Activated CD8-positive, alpha-beta T cell treated with anti-CD3 and anti-CD28 coated beads, Interleukin-2, amount 10 ng/mL, durations not matched to agents 7 days and 5 days (primary cell): ENCODE measurements around the gene C2. TPM values are rescaled to one million over a fixed set of nuclear protein-coding genes. Genes with fewer than 3 reads are reported as not detected.
A peak's percentile ranks its signal among the peaks of the same experiment; 100 is the strongest.
"Not testable (repeated sequence)": the region's sequence is repeated elsewhere in the genome, so short reads cannot be mapped to it uniquely, and the experiment has no call there.

ENCODE experiments used
- ATAC-seq: fragments of 150-1000 bp; cut with Tn5 transposase; one replicate; pipeline ENCODE4 v1.10.0; 2021; ENCODE audit warnings: moderate library complexity
- CTCF ChIA-PET: fragments of 350-600 bp; sonication (Branson Sonifier 250); formaldehyde crosslinking; loops from one replicate; lab custom pipeline; 2021; ENCODE audit warnings: antibody characterized with exemption; lab: Charles Lee
- POLR2A ChIA-PET: fragments of 350-600 bp; sonication (Branson Sonifier 250); formaldehyde crosslinking; loops from one replicate; lab custom pipeline; 2021; ENCODE audit warnings: antibody characterized with exemption; lab: Charles Lee
- DNase-seq: peaks from one replicate; pipeline ENCODE4 v3.0.0-alpha.2; 2020
- H3K27ac Mint-ChIP-seq: one replicate; pipeline ENCODE4 v1.8.0; 2021; ENCODE audit warnings: mild to moderate bottlenecking, mixed read lengths
- H3K27me3 Mint-ChIP-seq: one replicate; pipeline ENCODE4 v1.8.0; 2021; ENCODE audit warnings: low read depth, mixed read lengths
- H3K36me3 Mint-ChIP-seq: one replicate; pipeline ENCODE4 v1.8.0; 2021; ENCODE audit warnings: low read depth, mixed read lengths
- H3K4me1 Mint-ChIP-seq: one replicate; pipeline ENCODE4 v1.8.0; 2021; ENCODE audit warnings: low read depth, mixed read lengths
- H3K4me3 Mint-ChIP-seq: one replicate; pipeline ENCODE4 v1.8.0; 2021; ENCODE audit warnings: mild to moderate bottlenecking, mixed read lengths
- H3K9me3 Mint-ChIP-seq: one replicate; pipeline ENCODE4 v1.8.0; 2022; ENCODE audit warnings: mixed read lengths; ENCODE audit not compliant: insufficient read depth
- total RNA-seq, 2 experiments: library from RNA; stranded (reverse); gene quantifications; one replicate each; pipeline ENCODE4 v1.2.3, GENCODE V29; 2021

C2 gene
- total RNA-seq, 2 experiments from 2014 or later: 0.26 to 0.87 TPM

- H3K4me1 Mint-ChIP-seq, CTCF ChIA-PET, H3K9me3 Mint-ChIP-seq, DNase-seq, H3K4me3 Mint-ChIP-seq, ATAC-seq, H3K27me3 Mint-ChIP-seq, H3K36me3 Mint-ChIP-seq, POLR2A ChIA-PET, H3K27ac Mint-ChIP-seq: not testable (repeated sequence)
Observed at GRCh38 chr6:31932137-31932536, 4.6 kb downstream of the C2 start.

DNA sequence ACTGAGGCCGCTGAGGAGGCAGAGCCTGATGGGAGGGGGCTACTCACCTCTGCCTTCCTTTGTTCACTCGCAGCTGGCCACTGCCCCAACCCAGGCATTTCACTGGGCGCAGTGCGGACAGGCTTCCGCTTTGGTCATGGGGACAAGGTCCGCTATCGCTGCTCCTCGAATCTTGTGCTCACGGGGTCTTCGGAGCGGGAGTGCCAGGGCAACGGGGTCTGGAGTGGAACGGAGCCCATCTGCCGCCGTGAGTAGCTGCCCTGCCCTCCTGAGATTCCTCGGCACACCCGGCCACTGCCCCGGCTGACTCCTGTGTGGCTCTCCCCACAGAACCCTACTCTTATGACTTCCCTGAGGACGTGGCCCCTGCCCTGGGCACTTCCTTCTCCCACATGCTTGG lies 6.0 kb downstream of the C2 start:
- no peak overlapping the region for H3K4me3 Mint-ChIP-seq
- H3K27me3 Mint-ChIP-seq: no peaks in the 10 kb centered on the region
- no peak overlapping the region for H3K27ac Mint-ChIP-seq
- H3K4me1 Mint-ChIP-seq: no peaks in the 10 kb centered on the region
- no peaks in the 10 kb centered on the region for H3K9me3 Mint-ChIP-seq
- ATAC-seq (no peak), DNase-seq (no peak)
- CTCF ChIA-PET: no interaction called here
- no peaks in the 10 kb centered on the region for H3K36me3 Mint-ChIP-seq
- POLR2A ChIA-PET: no interaction called here

DNA sequence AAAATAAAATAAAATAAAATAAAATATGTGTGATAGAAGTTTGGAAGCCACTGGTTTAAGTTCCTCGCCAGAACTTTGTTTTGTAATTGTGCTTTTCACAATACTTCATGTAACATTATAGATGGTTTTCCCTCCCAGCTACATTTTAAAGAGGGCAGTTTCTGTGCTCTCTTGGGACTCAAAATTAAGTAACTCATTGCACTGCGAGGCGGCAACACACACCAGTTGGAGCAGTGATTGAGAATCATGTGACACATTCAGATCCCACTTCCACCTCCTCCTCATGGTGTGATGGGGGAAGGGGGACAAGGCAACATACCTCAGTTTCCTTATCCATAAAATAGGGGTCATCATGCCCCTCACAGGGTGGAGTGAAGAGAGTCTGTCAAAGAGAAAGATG lies 7.5 kb downstream of the C2 start:
- POLR2A ChIA-PET: no interaction called here
- Mint-ChIP-seq H3K27me3 (no peaks in the 10 kb centered on the region), H3K4me1 (no peaks in the 10 kb centered on the region), H3K27ac (no peak overlapping the region), H3K36me3 (no peaks in the 10 kb centered on the region), H3K9me3 (no peaks in the 10 kb centered on the region), H3K4me3 (no peak overlapping the region)
- CTCF ChIA-PET: no interaction called here
- ATAC-seq (no peak), DNase-seq (no peak)

GRCh38 chr6:31935823-31936222 lies 8.3 kb downstream of the C2 start:
- Mint-ChIP-seq H3K27me3 (peaks cover 4% of the 10 kb centered on the region), H3K4me1 (no peaks in the 10 kb centered on the region), H3K4me3 (no peak overlapping the region), H3K27ac (no peak overlapping the region), H3K36me3 (no peaks in the 10 kb centered on the region), H3K9me3 (no peaks in the 10 kb centered on the region)
- ATAC-seq (no peak), DNase-seq (no peak)
- CTCF ChIA-PET: no interaction called here
- POLR2A ChIA-PET: no interaction called here

- H3K9me3 Mint-ChIP-seq: no peaks in the 10 kb centered on the region
- ChIA-PET CTCF (interaction anchor here (0.8 to 1.8 kb wide), 4 partner anchors 10 to 263 kb away, joined by 3 to 8 read pairs (median 4); partner anchors contain the start of genes NELFE and SKIC2), POLR2A (interaction anchor here (1.4 to 1.6 kb wide), 2 partner anchors 17 to 19 kb away, joined by 3 to 4 read pairs; partner anchors contain the start of gene SKIC2)
- H3K36me3 Mint-ChIP-seq: no peaks in the 10 kb centered on the region
- ATAC-seq (no peak), DNase-seq (no peak)
- H3K4me1 Mint-ChIP-seq: peaks cover 2% of the 10 kb centered on the region
- H3K27me3 Mint-ChIP-seq: peaks cover 9% of the 10 kb centered on the region
- H3K4me3 Mint-ChIP-seq: no peak overlapping the region
- no peak overlapping the region for H3K27ac Mint-ChIP-seq
Observed at GRCh38 chr6:31940256-31940664, 12.7 kb downstream of the C2 start.

GRCh38 chr6:31943742-31944141 lies 16.2 kb downstream of the C2 start:
- DNase-seq (no peak), ATAC-seq (no peak)
- H3K4me3 Mint-ChIP-seq: no peak overlapping the region
- ChIA-PET CTCF (interaction anchor here (0.8 kb wide), 1 partner anchor 19 kb away, joined by 3 read pairs; no protein-coding TSS in a partner anchor), POLR2A (interaction anchor here (0.7 kb wide), 1 partner anchor 8 kb away, joined by 3 read pairs; no protein-coding TSS in a partner anchor)
- H3K36me3 Mint-ChIP-seq: no peaks in the 10 kb centered on the region
- no peaks in the 10 kb centered on the region for H3K9me3 Mint-ChIP-seq
- H3K27me3 Mint-ChIP-seq: peaks cover 9% of the 10 kb centered on the region
- no peak overlapping the region for H3K27ac Mint-ChIP-seq
- peaks cover 8% of the 10 kb centered on the region for H3K4me1 Mint-ChIP-seq

DNA sequence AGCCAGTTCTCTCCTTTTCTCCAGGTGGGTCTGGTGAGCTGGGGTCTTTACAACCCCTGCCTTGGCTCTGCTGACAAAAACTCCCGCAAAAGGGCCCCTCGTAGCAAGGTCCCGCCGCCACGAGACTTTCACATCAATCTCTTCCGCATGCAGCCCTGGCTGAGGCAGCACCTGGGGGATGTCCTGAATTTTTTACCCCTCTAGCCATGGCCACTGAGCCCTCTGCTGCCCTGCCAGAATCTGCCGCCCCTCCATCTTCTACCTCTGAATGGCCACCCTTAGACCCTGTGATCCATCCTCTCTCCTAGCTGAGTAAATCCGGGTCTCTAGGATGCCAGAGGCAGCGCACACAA lies 17.6 kb downstream of the C2 start:
- Mint-ChIP-seq H3K4me3 (no peak overlapping the region), H3K27ac (no peak overlapping the region), H3K36me3 (no peaks in the 10 kb centered on the region), H3K4me1 (peaks cover 8% of the 10 kb centered on the region), H3K9me3 (no peaks in the 10 kb centered on the region), H3K27me3 (peaks cover 9% of the 10 kb centered on the region)
- POLR2A ChIA-PET: interaction anchor here (0.8 kb wide), 1 partner anchor 545 kb away, joined by 3 read pairs; no protein-coding TSS in a partner anchor
- DNase-seq: no peak
- CTCF ChIA-PET: interaction anchor here (0.7 kb wide), 1 partner anchor 82 kb away, joined by 4 read pairs; the partner anchor contains the start of gene NEU1
- ATAC-seq: no peak

GRCh38 chr6:31945507-31946369 lies 18.2 kb downstream of the C2 start, which contains the start of gene CFB:
TSS of gene CFB (plus strand) at chr6:31946095. CDS start at chr6:31946222, 127 bp downstream.
- Mint-ChIP-seq H3K27ac (no peak within 1 kb of the TSS), H3K9me3 (no peaks in the 10 kb centered on the region), H3K36me3 (no peaks in the 10 kb centered on the region), H3K4me1 (peaks cover 8% of the 10 kb centered on the region), H3K4me3 (no peak within 1 kb of the TSS), H3K27me3 (peaks cover 5% of the 10 kb centered on the region)
- ChIA-PET POLR2A (interaction anchor here (0.6 to 0.8 kb wide), 2 partner anchors 137 to 546 kb away, joined by 3 to 4 read pairs; no protein-coding TSS in a partner anchor), CTCF (interaction anchor here (0.7 kb wide), 1 partner anchor 83 kb away, joined by 4 read pairs; the partner anchor contains the start of gene NEU1)
- peak; percentile 29 for ATAC-seq
- no peak for DNase-seq

GRCh38 chr6:31946370-31946885 lies 18.9 kb downstream of the C2 start:
- ChIA-PET POLR2A (interaction anchor here (0.6 kb wide), 1 partner anchor 137 kb away, joined by 4 read pairs; no protein-coding TSS in a partner anchor), CTCF (no interaction called here)
- Mint-ChIP-seq H3K27me3 (peaks cover 5% of the 10 kb centered on the region), H3K4me1 (peaks cover 8% of the 10 kb centered on the region), H3K9me3 (no peaks in the 10 kb centered on the region), H3K27ac (no peak overlapping the region), H3K4me3 (no peak overlapping the region), H3K36me3 (no peaks in the 10 kb centered on the region)
- DNase-seq (no peak), ATAC-seq (peak; percentile 25)

- DNase-seq: no peak
- no peak for ATAC-seq
- CTCF ChIA-PET: no interaction called here
- H3K27me3 Mint-ChIP-seq: peaks cover 5% of the 10 kb centered on the region
- no peak overlapping the region for H3K27ac Mint-ChIP-seq
- H3K36me3 Mint-ChIP-seq: no peaks in the 10 kb centered on the region
- POLR2A ChIA-PET: no interaction called here
- peaks cover 8% of the 10 kb centered on the region for H3K4me1 Mint-ChIP-seq
- no peaks in the 10 kb centered on the region for H3K9me3 Mint-ChIP-seq
- H3K4me3 Mint-ChIP-seq: no peak overlapping the region
Observed at GRCh38 chr6:31947070-31947675, 19.7 kb downstream of the C2 start.

DNA sequence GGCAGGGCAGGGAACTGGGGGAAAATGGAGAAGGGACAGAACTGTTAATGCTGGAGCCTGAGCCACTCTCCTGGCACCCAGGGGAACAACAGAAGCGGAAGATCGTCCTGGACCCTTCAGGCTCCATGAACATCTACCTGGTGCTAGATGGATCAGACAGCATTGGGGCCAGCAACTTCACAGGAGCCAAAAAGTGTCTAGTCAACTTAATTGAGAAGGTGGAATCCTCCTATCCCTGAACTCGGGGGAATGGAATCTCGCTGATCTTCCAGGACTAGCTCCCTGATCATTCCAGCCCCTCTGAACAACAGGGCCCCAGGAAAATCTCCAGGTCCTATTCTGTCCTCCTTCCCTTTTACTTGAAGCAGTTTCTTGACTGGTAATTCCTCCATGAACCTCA lies 20.3 kb downstream of the C2 start:
- ATAC-seq (no peak), DNase-seq (no peak)
- Mint-ChIP-seq H3K36me3 (peaks cover 5% of the 10 kb centered on the region), H3K9me3 (no peaks in the 10 kb centered on the region), H3K4me1 (peaks cover 8% of the 10 kb centered on the region), H3K27ac (no peak overlapping the region), H3K27me3 (peaks cover under 1% of the 10 kb centered on the region), H3K4me3 (no peak overlapping the region)
- ChIA-PET CTCF (no interaction called here), POLR2A (interaction anchor here (1.2 kb wide), 1 partner anchor 10 kb away, joined by 3 read pairs; no protein-coding TSS in a partner anchor)
